BLaER1 treated with 17β-estradiol and CSF1 and Interleukin-3, amounts not matched to agents 10 nM and 100 nM (cell line): ENCODE data around the gene GLOD5.

Experiments used
- H3K27ac ChIP-seq, 11 experiments: shearing (Covaris generic); formaldehyde crosslinking; 2 replicates each; pipeline ENCODE4 v1.8.1; 2022
- H3K27me3 ChIP-seq, 11 experiments: shearing (Covaris generic); formaldehyde crosslinking; 2 replicates each; pipeline ENCODE4 v1.8.1; 2022
- H3K36me3 ChIP-seq, 11 experiments: shearing (Covaris generic); formaldehyde crosslinking; 2 replicates each; pipeline ENCODE4 v1.8.1; 2022
- H3K4me1 ChIP-seq, 10 experiments: shearing (Covaris generic); formaldehyde crosslinking; 2 replicates each; pipeline ENCODE4 v1.8.1; 2022
- H3K4me2 ChIP-seq, 11 experiments: shearing (Covaris generic); formaldehyde crosslinking; 2 replicates each; pipeline ENCODE4 v1.8.1; 2022
- H3K4me3 ChIP-seq, 10 experiments: shearing (Covaris generic); formaldehyde crosslinking; 2 replicates each; pipeline ENCODE4 v1.8.1; 2022
- H3K9ac ChIP-seq, 11 experiments: shearing (Covaris generic); formaldehyde crosslinking; 2 replicates each; pipeline ENCODE4 v1.8.1; 2022
- H3K9me3 ChIP-seq, 11 experiments: shearing (Covaris generic); formaldehyde crosslinking; replicated peaks in 1 of 11; 2 replicates each; pipeline ENCODE4 v1.8.1; 2022
- H4K20me1 ChIP-seq, 11 experiments: shearing (Covaris generic); formaldehyde crosslinking; 2 replicates each; pipeline ENCODE4 v1.8.1; 2022
- Cebpa-rat ChIP-seq, 11 experiments: shearing (Covaris generic); IDR thresholded peaks; 2 replicates each; pipeline ENCODE4 v1.8.1; 2022

GLOD5 gene

GRCh38 chrX:48794340-48794910, 32.9 kb downstream of the GLOD5 start:
- Histone ChIP-seq H3K27ac (no peak overlapping the region), H4K20me1 (peaks cover 0 to 11% (median 0%) of the 10 kb centered on the region in 11 experiments; a peak in 5 of 22 replicates), H3K9me3 (no peaks in the 10 kb centered on the region), H3K9ac (no peak overlapping the region), H3K4me3 (no peak overlapping the region), H3K36me3 (no peaks in the 10 kb centered on the region), H3K4me1 (peaks cover 0 to 4% (median 0%) of the 10 kb centered on the region in 10 experiments; a peak in 2 of 20 replicates), H3K4me2 (no peak overlapping the region), H3K27me3 (peaks cover 48 to 100% (median 90%) of the 10 kb centered on the region in 11 experiments; a peak in 21 of 22 replicates)
- no peak for TF ChIP-seq Cebpa-rat (IDR thresholded peaks at IDR 0.05)

DNA sequence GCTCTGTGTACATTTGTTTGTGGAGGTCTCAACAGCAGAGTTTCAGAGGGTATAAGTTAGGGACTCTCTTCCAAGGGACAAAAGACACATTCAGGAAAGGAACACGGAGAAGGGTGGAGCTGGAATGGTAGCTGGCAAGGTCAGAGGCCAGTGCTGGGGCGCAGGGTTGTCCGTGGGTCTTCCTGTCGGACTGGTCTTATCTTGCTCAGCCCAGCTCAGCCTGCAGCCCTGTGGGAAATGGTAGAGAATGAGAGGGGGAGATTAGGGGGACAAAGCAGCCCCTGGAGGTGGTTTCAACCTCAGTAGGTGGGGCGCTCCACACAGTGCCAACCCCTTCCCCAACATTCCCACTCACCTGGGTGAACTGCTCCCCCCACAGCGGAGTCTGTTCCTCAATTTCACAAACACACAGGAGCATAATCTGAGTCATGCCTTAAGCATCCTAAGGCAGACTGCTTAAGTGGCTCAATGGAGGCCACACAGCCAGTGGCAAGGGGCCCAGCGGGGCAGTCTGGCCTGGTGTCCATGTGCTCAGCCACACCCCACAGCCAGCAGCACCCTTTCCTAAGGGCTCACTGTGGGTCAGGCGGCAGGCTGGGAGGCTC, 33.5 kb downstream of the GLOD5 start:
- H3K9me3 ChIP-seq, result no peaks in the 10 kb centered on the region
- peaks cover 47 to 100% (median 92%) of the 10 kb centered on the region in 11 experiments; a peak in 21 of 22 replicates for H3K27me3 ChIP-seq
- peaks cover 0 to 11% (median 0%) of the 10 kb centered on the region in 11 experiments; a peak in 5 of 22 replicates for H4K20me1 ChIP-seq
- H3K4me1 ChIP-seq, result 0 out of 20 replicates have a peak, but pooled peaks cover 0 to under 1% (median 0%) of the 10 kb centered on the region in 10 experiments
- no peak overlapping the region for H3K4me2 ChIP-seq
- TF ChIP-seq Cebpa-rat (IDR thresholded peaks at IDR 0.05), result no peak
- no peak overlapping the region for H3K4me3 ChIP-seq
- H3K9ac ChIP-seq, result no peak overlapping the region
- H3K36me3 ChIP-seq, result no peaks in the 10 kb centered on the region
- no peak overlapping the region for H3K27ac ChIP-seq

- Histone ChIP-seq H3K4me1 (peaks cover 12 to 16% (median 13%) of the 10 kb centered on the region in 10 experiments; a peak in 17 of 20 replicates), H3K27ac (no peak overlapping the region), H3K4me2 (no peak overlapping the region), H4K20me1 (peaks cover 0 to 6% (median 0%) of the 10 kb centered on the region in 11 experiments; a peak in 3 of 22 replicates), H3K4me3 (no peak overlapping the region), H3K36me3 (peaks cover 0 to 3% (median 0%) of the 10 kb centered on the region in 11 experiments; a peak in 1 of 22 replicates), H3K9me3 (peaks cover 0 to 16% (median 8%) of the 10 kb centered on the region in 11 experiments; a peak in 12 of 22 replicates), H3K27me3 (peaks cover 36 to 87% (median 80%) of the 10 kb centered on the region in 11 experiments; a peak in 21 of 22 replicates), H3K9ac (no peak overlapping the region)
- no peak for TF ChIP-seq Cebpa-rat (IDR thresholded peaks at IDR 0.05)
These were observed 36.8 kb downstream of the GLOD5 start for GRCh38 chrX:48798318-48798717.

GRCh38 chrX:48800574-48801279, 39.2 kb downstream of the GLOD5 start:
- Histone ChIP-seq H3K4me1 (peaks cover 13 to 17% (median 13%) of the 10 kb centered on the region in 10 experiments; a peak in 17 of 20 replicates), H3K4me2 (peak overlapping the region; percentile 69 to 85 (median 79)), H3K36me3 (peaks cover 0 to 24% (median 8%) of the 10 kb centered on the region in 11 experiments; a peak in 7 of 22 replicates), H3K9me3 (peaks cover 0 to 16% (median 8%) of the 10 kb centered on the region in 11 experiments; a peak in 12 of 22 replicates), H3K4me3 (peak overlapping the region; percentile 52 to 74 (median 67)), H4K20me1 (peaks cover 0 to 7% (median 0%) of the 10 kb centered on the region in 11 experiments; a peak in 2 of 22 replicates), H3K27me3 (peaks cover 21 to 87% (median 77%) of the 10 kb centered on the region in 11 experiments; a peak in 21 of 22 replicates), H3K27ac (peak overlapping the region; percentile 56 to 95 (median 91); a peak in 21 of 22 replicates), H3K9ac (peak overlapping the region; percentile 71 to 93 (median 88); a peak in 21 of 22 replicates)
- TF ChIP-seq Cebpa-rat (IDR thresholded peaks at IDR 0.05), result no peak

DNA sequence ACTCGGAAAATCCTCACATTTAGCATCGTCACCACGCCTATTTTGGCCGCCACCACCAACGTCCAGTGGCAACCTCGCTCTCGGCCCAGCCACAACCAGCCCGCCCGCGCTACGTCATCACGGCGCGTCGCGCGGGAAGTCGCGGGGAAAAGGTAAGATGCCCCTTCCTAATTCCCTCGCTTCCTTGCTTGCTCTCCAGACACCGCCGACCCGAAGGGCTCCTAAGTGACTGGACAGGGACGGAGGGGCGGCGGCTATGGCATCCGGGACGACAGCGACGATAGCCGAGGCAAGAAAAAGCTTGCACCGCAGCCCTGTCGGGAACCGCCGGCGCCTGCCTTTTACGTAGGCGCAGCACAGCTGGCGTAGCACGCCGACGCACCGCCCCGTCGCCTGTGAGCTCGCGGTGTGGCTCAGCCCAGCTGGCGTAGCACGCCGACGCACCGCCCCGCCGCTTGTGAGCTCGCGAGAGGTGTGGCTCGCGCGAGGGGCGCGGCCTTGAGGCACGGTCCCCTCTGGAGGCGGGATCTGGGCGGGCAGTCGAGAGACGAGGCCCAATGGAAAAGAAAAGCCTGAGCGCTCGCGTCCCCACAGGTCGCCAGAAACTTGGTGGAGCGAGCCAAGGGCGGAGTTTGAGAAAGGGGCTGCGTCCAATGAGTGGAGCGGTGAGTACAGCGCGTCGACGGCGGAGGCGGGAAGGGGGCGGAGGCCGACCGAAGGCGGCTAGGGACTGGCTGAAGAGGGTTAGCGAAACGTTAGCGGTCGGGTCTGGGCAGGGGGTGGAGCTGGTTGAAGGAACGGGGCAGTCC, 39.9 kb downstream of the GLOD5 start, which contains the start of gene HDAC6:
TSS of gene HDAC6 (plus strand) at position 788 of the 809 bp plus-strand sequence. CDS start 626 bp downstream, outside the sequence.
- H3K4me2 ChIP-seq, result peak within 1 kb of the TSS; percentile 70 to 85 (median 80)
- no peak for TF ChIP-seq Cebpa-rat (IDR thresholded peaks at IDR 0.05)
- H4K20me1 ChIP-seq, result peaks cover 0 to 7% (median 0%) of the 10 kb centered on the region in 11 experiments; a peak in 2 of 22 replicates
- peak within 1 kb of the TSS; percentile 89 to 95 (median 92) for H3K27ac ChIP-seq
- H3K27me3 ChIP-seq, result peaks cover 17 to 87% (median 72%) of the 10 kb centered on the region in 11 experiments; a peak in 21 of 22 replicates
- peaks cover 0 to 29% (median 8%) of the 10 kb centered on the region in 11 experiments; a peak in 7 of 22 replicates for H3K36me3 ChIP-seq
- peak within 1 kb of the TSS; percentile 58 to 76 (median 68) for H3K4me3 ChIP-seq
- H3K9me3 ChIP-seq, result peaks cover 0 to 16% (median 8%) of the 10 kb centered on the region in 11 experiments; a peak in 12 of 22 replicates
- H3K4me1 ChIP-seq, result peaks cover 13 to 17% (median 13%) of the 10 kb centered on the region in 10 experiments; a peak in 17 of 20 replicates
- H3K9ac ChIP-seq, result peak within 1 kb of the TSS; percentile 87 to 96 (median 91)

DNA sequence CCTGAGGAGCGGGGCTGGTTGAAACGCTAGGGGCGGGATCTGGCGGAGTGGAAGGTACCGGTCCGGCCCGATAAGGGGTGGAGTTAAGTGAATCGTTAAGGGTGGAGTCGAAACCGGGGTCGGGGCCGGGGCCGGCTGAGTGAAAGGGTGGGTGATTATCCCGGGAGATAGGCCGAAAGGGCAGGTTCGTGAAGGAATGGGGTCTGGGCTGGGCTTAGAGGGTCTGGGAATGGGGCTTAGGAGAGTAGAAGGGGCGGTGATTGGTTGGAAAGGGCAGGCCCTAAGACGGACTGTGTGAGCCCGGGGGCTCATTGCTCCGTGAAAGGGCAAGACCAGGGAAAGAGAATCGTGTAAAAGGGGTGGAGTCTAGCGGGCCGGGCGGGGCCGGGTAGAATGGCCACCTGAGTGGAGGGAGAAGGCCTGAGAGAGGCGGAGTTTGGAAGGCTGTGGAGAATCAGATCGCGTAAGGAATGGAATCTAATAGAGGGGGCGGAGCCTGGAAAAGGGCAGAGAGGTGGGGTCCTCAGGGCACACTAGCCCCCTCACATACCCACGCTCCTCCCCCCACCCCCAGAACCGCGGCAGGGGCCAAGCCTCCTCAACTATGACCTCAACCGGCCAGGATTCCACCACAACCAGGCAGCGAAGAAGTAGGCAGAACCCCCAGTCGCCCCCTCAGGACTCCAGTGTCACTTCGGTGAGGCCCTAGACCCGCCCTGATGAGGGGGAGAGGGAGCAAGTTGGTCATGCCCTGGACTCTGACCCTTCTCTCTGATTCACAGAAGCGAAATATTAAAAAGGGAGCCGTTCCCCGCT, 40.8 kb downstream of the GLOD5 start:
- Histone ChIP-seq H4K20me1 (peaks cover 0 to 7% (median 0%) of the 10 kb centered on the region in 11 experiments; a peak in 2 of 22 replicates), H3K4me3 (peak overlapping the region; percentile 58 to 76 (median 66)), H3K4me1 (peaks cover 13 to 17% (median 13%) of the 10 kb centered on the region in 10 experiments; a peak in 17 of 20 replicates), H3K36me3 (peaks cover 0 to 30% (median 8%) of the 10 kb centered on the region in 11 experiments; a peak in 7 of 22 replicates), H3K4me2 (peak overlapping the region; percentile 63 to 82 (median 74)), H3K9ac (peak overlapping the region; percentile 83 to 96 (median 87)), H3K27ac (peak overlapping the region; percentile 79 to 95 (median 89)), H3K9me3 (peaks cover 0 to 16% (median 8%) of the 10 kb centered on the region in 11 experiments; a peak in 12 of 22 replicates), H3K27me3 (peaks cover 19 to 82% (median 65%) of the 10 kb centered on the region in 11 experiments; a peak in 21 of 22 replicates)
- no peak for TF ChIP-seq Cebpa-rat (IDR thresholded peaks at IDR 0.05)

DNA sequence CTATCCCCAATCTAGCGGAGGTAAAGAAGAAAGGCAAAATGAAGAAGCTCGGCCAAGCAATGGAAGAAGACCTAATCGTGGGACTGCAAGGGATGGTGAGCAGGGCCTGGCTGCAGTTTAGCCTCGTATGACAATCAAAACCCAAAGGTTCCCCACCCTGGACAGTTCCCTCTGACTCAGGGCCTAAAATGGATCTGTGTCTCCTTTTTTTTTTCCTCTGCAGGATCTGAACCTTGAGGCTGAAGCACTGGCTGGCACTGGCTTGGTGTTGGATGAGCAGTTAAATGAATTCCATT, 41.3 kb downstream of the GLOD5 start:
- H4K20me1 ChIP-seq, result peaks cover 0 to 7% (median 0%) of the 10 kb centered on the region in 11 experiments; a peak in 2 of 22 replicates
- TF ChIP-seq Cebpa-rat (IDR thresholded peaks at IDR 0.05), result no peak
- peaks cover 0 to 30% (median 8%) of the 10 kb centered on the region in 11 experiments; a peak in 7 of 22 replicates for H3K36me3 ChIP-seq
- peak overlapping the region; percentile 63 to 82 (median 74) for H3K4me2 ChIP-seq
- H3K9ac ChIP-seq, result peak overlapping the region; percentile 83 to 96 (median 87)
- H3K4me3 ChIP-seq, result peak overlapping the region; percentile 58 to 76 (median 66)
- H3K27me3 ChIP-seq, result peaks cover 21 to 80% (median 65%) of the 10 kb centered on the region in 11 experiments; a peak in 21 of 22 replicates
- H3K27ac ChIP-seq, result peak overlapping the region in 10 of 11 experiments; percentile 79 to 95 (median 90); a peak in 17 of 22 replicates
- peaks cover 0 to 16% (median 8%) of the 10 kb centered on the region in 11 experiments; a peak in 12 of 22 replicates for H3K9me3 ChIP-seq
- H3K4me1 ChIP-seq, result peaks cover 13 to 17% (median 13%) of the 10 kb centered on the region in 10 experiments; a peak in 17 of 20 replicates
